Effector CD4-positive, alpha-beta T cell (primary cell): ENCODE measurements around the gene SCAP.
"Not testable (repeated sequence)": the region's sequence is repeated elsewhere in the genome, so short reads cannot be mapped to it uniquely, and the experiment has no call there.

Experiments
- DNase-seq: peaks from one replicate; pipeline ENCODE4 v3.0.0-alpha.2; 2020

The SCAP gene

GRCh38 chr3:47392933-47393332 is 82.8 kb downstream of the SCAP start:
- no peak for DNase-seq

GRCh38 chr3:47385796-47386195 is 89.9 kb downstream of the SCAP start:
- no peak for DNase-seq

GRCh38 chr3:47385007-47385406 is 90.7 kb downstream of the SCAP start:
- DNase-seq: no peak

- DNase-seq: no peak
These were observed 91.3 kb downstream of the SCAP start for GRCh38 chr3:47384425-47384824.

GRCh38 chr3:47381317-47382157 is 94.2 kb downstream of the SCAP start:
- DNase-seq: peak; percentile 49

GRCh38 chr3:47380601-47381316 is 95.0 kb downstream of the SCAP start, which contains the start of gene PTPN23:
Gene PTPN23, plus strand, starts transcription at chr3:47381021. Its CDS starts 76 bp downstream, at chr3:47381097.
- DNase-seq: peak; percentile 99

- no peak for DNase-seq
These were observed 95.6 kb downstream of the SCAP start for GRCh38 chr3:47380026-47380600.

- DNase-seq: no peak
These were observed 96.3 kb downstream of the SCAP start for GRCh38 chr3:47379411-47379899.

GRCh38 chr3:47378869-47379268 is 96.9 kb downstream of the SCAP start:
- no peak for DNase-seq

- DNase-seq: no peak
These were observed 98.6 kb downstream of the SCAP start for GRCh38 chr3:47377186-47377585.

GRCh38 chr3:47376393-47376792 is 99.3 kb downstream of the SCAP start:
- DNase-seq: no peak

- no peak for DNase-seq
These were observed 101.2 kb downstream of the SCAP start for GRCh38 chr3:47374587-47374986.

- no peak for DNase-seq
These were observed 104.6 kb downstream of the SCAP start for GRCh38 chr3:47370887-47371697.

- DNase-seq: not testable (repeated sequence)
These were observed 105.7 kb downstream of the SCAP start for GRCh38 chr3:47370020-47370419.

GRCh38 chr3:47367631-47368030 is 108.1 kb downstream of the SCAP start:
- no peak for DNase-seq

GRCh38 chr3:47366833-47367232 is 108.9 kb downstream of the SCAP start:
- DNase-seq: no peak

- DNase-seq: no peak
These were observed 110.3 kb downstream of the SCAP start for GRCh38 chr3:47365213-47366153.
